IPS-15b (cell line): ENCODE data around the gene PNPLA7.
A peak's percentile ranks its signal among the peaks of the same experiment; 100 is the strongest.

Experiments used
- H3K27me3 ChIP-seq: one replicate; pipeline ENCODE4 v1.6.1; 2013; ENCODE audit warnings: low read length; ENCODE audit not compliant: control insufficient read depth, insufficient read depth
- H3K36me3 ChIP-seq: one replicate; pipeline ENCODE4 v1.6.1; 2013; ENCODE audit warnings: low read length; ENCODE audit not compliant: control insufficient read depth, insufficient read depth
- H3K4me1 ChIP-seq: one replicate; pipeline ENCODE4 v1.6.1; 2013; ENCODE audit warnings: mild to moderate bottlenecking, low read length; ENCODE audit not compliant: control insufficient read depth, insufficient read depth
- H3K4me3 ChIP-seq: one replicate; pipeline ENCODE4 v1.5.1; 2013; ENCODE audit warnings: low read depth, low read length
- H3K9ac ChIP-seq: one replicate; pipeline ENCODE4 v1.6.1; 2013; ENCODE audit warnings: low read depth, mild to moderate bottlenecking, low read length
- H3K9me3 ChIP-seq: one replicate; pipeline ENCODE4 v1.6.1; 2013; ENCODE audit warnings: mild to moderate bottlenecking, low read length; ENCODE audit not compliant: control insufficient read depth, insufficient read depth

The PNPLA7 gene

DNA sequence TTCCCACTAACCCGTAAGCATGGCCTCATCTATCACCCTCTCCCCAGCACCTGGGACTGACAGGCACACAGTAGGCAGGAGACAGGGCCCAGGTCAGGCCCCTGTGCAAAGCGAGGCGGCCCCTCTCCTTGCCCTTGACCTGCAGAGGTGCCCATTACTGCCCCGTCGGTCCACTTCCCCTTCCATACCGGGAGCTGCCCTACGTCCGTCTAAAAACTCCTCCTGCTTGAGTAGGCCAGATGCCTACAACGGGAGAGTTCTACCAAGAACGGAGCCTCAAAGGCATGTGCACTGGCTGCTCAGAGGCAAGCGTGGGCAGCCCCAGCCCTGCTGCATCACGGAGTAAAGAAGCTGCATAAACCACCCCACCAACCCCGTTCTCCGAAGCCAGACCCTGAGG, 33.1 kb upstream of the PNPLA7 start:
- H3K4me1 ChIP-seq = peaks cover 2% of the 10 kb centered on the region
- H3K36me3 ChIP-seq = peaks cover 63% of the 10 kb centered on the region

DNA sequence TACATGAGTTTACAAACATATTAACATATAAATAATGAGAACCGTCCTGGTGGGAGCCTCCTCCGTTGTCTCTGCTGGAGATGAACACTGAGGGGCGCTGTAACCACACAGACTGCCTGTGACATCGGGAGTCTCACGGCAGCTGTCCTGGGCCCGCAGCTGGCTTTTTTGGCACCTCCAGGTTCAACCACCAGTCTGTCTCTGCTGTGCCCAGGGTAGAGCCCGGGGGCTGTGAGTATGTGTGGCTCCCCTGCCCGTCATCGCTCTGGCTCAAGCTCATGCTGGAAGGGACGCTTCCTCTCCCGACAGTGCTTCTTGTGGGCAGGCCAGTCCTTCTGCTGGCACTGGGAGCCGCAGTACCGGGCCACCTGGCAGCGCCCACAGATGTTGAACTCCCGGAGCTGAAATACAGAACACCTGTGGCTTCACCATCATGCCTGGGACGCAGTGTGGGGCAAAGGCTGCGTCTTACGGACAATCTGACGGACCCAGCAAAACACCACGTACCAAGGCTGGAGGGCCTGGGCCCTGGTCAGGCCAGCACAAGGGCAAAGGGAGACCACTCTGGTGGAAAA, 32.2 kb upstream of the PNPLA7 start:
- H3K4me3 ChIP-seq = no peak overlapping the region
- H3K9me3 ChIP-seq = no peaks in the 10 kb centered on the region
- no peaks in the 10 kb centered on the region for H3K27me3 ChIP-seq
- peaks cover 53% of the 10 kb centered on the region for H3K36me3 ChIP-seq
- H3K9ac ChIP-seq = no peak overlapping the region
- H3K4me1 ChIP-seq = peaks cover 2% of the 10 kb centered on the region

More for the DNA sequence above, 33.1 kb upstream of the PNPLA7 start:
- Histone ChIP-seq H3K9me3 (no peaks in the 10 kb centered on the region), H3K27me3 (no peaks in the 10 kb centered on the region), H3K4me3 (no peak overlapping the region), H3K9ac (no peak overlapping the region)

DNA sequence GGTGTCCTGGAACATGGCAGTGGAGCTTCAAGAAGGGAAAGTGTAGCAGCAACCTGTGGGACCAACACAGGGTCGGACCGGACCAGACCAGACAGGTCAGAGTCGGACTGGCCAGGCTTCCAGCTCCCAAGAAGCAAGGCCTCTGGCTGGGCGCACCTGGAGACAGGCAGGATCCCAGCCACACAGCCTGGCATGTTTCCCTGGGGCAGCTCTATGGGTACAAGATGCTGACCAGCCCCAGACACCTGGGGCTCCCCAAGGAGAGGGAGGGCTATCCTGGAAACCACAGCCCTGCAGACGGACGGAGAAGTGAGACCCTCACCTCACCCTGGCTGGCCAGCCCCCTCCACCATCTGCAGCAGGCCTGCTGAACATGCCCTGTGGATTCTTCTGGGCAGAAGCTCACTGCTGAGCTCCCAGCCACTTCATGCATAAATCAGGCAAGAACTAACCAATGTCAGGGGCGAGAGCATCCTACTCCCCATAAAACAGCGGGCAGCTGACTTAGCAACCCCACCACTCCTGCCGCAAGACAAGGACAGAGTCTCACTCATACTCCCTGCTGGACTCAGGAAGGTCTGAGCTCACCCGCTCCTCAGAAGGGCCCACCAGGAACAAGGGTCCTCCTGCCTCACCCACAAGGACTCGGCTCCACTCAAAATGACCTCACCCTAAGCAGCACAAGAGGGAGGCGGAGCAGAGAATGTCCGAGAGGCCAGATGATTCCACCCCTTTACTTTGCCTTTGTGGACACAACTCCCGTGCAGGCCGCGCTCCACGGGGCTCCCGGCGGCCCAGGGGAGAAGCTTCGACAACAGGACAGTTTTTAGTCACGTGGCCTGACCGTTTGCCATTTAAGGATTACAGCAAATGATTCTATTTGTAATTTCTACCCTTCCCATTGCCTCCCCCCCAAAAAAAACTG, 31.4 kb upstream of the PNPLA7 start:
- H3K4me3 ChIP-seq = no peak overlapping the region
- H3K4me1 ChIP-seq = peaks cover 2% of the 10 kb centered on the region
- peaks cover 46% of the 10 kb centered on the region for H3K36me3 ChIP-seq
- peak overlapping the region; percentile 37 for H3K9ac ChIP-seq
- no peaks in the 10 kb centered on the region for H3K9me3 ChIP-seq
- H3K27me3 ChIP-seq = no peaks in the 10 kb centered on the region

DNA sequence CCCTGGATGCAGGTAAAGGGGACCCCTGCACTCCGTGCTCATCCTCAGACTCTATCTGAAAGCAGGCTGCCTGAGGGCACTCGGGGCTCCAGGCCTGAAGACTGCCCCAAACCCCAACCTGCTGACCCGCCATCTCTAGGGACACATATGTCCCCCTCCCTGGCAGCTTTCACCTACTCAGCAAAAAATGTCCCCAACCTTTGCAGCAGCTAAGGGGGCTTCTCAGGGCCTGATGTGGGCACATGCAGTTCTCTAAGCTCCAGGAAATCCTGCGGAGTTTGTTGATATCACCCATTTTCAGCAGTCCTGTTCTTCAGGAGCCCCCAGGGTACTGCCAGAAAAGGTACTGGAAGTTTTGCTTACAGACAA, 30.7 kb upstream of the PNPLA7 start:
- Histone ChIP-seq H3K9ac (peak overlapping the region; percentile 37), H3K36me3 (peaks cover 43% of the 10 kb centered on the region), H3K27me3 (no peaks in the 10 kb centered on the region), H3K9me3 (no peaks in the 10 kb centered on the region), H3K4me3 (no peak overlapping the region), H3K4me1 (peaks cover 2% of the 10 kb centered on the region)

DNA sequence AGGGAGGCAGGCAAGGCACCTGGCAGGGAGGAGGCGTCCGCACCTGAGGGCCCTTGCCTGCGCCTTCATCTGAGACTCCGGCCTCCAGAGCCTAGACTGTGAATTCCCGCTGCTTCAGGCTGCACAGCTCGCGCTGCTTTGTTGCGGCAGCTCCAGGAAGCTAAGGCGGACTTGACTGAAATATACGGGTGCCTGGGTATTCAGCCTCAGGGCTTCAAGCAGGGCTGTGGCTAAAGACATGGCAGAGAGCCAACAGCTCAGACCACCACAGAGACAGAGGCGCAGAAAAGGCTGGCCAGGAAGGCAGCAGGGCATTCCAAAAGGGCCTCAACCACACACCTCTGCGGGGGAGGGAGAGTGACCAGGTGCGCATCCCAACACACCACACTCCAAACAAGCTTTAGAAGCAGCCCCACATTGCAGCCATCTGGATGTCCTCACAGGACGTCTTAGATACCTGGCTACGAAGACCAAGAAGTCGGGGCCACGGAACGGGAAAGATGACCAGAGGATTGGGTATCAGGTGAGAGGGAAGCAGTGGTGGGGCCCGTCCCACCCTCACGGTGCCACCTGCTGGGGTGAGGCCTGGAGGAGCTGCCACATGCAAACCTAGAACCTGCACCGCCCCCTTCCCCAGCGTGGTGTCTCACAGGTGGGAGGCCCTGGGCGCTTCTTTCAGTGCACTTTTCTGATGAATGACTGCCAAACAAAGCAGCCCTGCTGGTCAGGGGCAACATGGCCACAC, 30.2 kb upstream of the PNPLA7 start:
- Histone ChIP-seq H3K4me3 (no peak overlapping the region), H3K9ac (no peak overlapping the region), H3K36me3 (peaks cover 45% of the 10 kb centered on the region), H3K4me1 (peaks cover 2% of the 10 kb centered on the region), H3K27me3 (no peaks in the 10 kb centered on the region), H3K9me3 (no peaks in the 10 kb centered on the region)

DNA sequence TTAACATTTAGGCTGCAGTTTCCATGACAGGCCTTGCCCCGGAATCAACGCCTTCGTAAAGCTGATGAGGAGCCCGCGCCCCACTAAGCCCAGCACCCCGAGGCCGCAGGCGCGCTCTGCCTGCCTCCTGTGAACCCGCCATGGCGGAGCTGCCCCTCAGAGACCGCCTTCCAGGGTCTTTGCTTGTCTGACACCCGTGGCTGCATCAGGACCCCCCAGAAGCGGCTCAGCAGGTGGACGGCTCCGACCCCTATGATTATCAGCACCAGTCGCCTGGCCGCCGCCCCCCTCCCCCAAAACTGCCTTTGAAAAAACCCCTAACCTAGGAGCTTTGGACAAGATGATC, 29.0 kb upstream of the PNPLA7 start:
- Histone ChIP-seq H3K9ac (no peak overlapping the region), H3K27me3 (no peaks in the 10 kb centered on the region), H3K9me3 (no peaks in the 10 kb centered on the region), H3K4me1 (peaks cover 2% of the 10 kb centered on the region), H3K36me3 (peaks cover 49% of the 10 kb centered on the region), H3K4me3 (peak overlapping the region; percentile 49)

DNA sequence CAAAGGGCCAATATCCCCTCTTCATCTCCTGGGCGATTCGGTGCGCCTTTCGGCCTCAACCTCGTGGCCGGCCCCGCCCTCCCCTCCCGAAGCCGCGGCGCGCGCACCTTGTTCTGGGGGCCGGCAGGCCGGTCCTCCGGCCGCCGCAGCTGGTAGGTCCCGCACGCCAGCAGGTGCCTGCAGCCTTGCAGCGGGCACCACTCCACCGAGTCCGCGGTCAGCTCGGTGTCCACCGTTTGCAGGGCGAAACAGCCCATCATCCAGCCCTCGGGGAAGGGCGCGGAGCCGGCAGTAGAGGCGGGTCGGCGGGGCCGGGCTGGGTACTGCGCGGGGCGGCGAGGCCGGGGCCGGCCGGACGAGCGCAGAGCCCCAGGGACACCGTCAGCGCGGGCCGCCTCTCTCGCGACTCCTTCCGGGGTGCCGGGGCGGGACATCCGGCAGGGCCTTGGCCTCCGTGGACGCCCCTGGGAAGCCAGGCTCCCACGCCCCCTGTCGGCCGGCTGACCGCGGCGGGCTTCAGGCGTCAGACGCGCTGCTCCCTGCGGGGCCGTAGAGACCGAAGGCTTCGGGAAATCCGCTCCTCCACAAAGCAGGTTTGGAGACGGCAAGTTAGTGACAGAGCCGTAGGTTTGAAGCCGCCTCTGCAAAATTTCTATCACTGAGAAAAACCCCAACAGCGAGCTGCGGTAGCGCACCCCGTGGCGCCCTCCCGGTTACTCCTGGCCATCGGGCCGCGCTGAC, 28.5 kb upstream of the PNPLA7 start, which contains the start of gene DPH7:
Gene DPH7 (minus strand): TSS at position 408 of the 741 bp plus-strand sequence. CDS start 148 bp downstream, at position 260.
- Histone ChIP-seq H3K9ac (peak within 1 kb of the TSS; percentile 79), H3K9me3 (no peaks in the 10 kb centered on the region), H3K27me3 (no peaks in the 10 kb centered on the region), H3K36me3 (peaks cover 48% of the 10 kb centered on the region), H3K4me3 (peak within 1 kb of the TSS; percentile 85), H3K4me1 (peaks cover 2% of the 10 kb centered on the region)

DNA sequence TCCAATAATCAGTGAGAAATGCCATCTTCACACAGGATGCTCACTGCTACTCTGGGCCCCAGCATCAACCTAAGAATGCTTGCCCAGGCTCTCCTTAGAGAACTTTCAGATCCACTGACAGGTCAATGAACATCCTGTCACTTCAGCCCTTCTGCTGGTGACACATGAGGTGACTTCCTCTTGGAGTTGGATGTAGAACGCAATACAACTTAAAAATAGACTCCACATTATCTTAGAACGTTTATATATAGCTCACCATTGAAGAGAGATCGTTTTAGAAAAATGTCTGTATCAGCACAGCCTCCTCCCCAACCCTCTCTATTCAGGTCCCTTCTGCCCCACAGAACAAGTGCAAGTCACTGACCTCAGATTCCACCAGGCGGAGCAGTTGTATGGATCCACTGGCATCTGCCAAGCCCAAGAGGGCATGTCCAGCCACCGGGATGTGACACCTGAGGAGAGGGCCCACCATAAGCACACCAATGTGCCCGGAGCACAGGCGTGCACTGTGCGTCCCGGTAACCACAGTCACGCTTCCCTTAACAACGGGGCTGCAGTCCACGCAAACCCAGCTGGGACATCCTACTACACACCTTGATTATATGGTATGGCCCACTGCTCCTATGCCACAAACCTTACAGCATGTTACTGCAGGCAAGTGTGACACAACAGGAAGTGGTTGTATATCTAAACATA, 25.7 kb upstream of the PNPLA7 start:
- peaks cover 36% of the 10 kb centered on the region for H3K36me3 ChIP-seq
- H3K27me3 ChIP-seq = no peaks in the 10 kb centered on the region
- H3K9ac ChIP-seq = no peak overlapping the region

DNA sequence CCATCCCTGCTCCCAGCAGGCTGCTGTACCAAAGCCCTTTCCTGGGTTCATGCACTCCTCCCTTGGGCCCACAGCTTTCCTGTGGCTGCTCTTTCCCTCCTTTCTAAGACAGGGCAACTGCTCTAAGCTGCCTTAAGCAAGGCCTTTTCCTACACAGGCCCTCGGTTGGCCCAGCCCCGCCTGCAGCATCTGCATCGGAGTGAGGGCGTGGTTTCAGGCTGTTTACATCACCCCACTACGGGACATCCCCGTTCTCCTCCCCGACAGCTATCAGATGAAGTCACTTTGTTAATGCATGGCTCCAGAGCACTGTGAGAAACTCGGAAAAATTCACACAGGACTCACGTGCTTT, 25.1 kb upstream of the PNPLA7 start:
- H3K36me3 ChIP-seq = peaks cover 32% of the 10 kb centered on the region
- no peak overlapping the region for H3K9ac ChIP-seq
- H3K9me3 ChIP-seq = no peaks in the 10 kb centered on the region
- no peaks in the 10 kb centered on the region for H3K27me3 ChIP-seq
- no peak overlapping the region for H3K4me3 ChIP-seq
- no peaks in the 10 kb centered on the region for H3K4me1 ChIP-seq

More for the DNA sequence above, 25.7 kb upstream of the PNPLA7 start:
- H3K4me1 ChIP-seq = peaks cover 2% of the 10 kb centered on the region
- H3K9me3 ChIP-seq = no peaks in the 10 kb centered on the region
- no peak overlapping the region for H3K4me3 ChIP-seq

DNA sequence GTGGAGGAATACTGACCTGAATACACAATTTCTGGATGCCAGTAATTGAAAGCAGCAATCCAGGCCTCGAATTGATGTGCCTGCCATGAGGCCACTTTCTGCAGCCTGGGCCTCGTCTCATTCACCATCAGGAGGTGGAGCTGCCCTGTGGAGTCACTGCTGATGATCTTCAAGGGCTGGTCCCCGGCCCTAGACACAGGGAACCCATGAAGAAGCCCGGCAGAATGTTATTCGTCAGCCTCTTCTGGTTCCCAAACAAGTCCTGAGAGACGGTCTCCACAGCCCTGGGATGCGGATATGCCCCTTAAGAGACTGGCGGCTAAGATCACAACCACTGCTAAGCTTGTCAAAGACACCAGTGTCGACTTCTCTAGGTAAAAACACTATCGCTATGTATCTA, 24.0 kb upstream of the PNPLA7 start:
- no peaks in the 10 kb centered on the region for H3K9me3 ChIP-seq
- no peak overlapping the region for H3K9ac ChIP-seq
- H3K36me3 ChIP-seq = peaks cover 32% of the 10 kb centered on the region
- H3K4me3 ChIP-seq = no peak overlapping the region
- H3K27me3 ChIP-seq = no peaks in the 10 kb centered on the region
- H3K4me1 ChIP-seq = no peaks in the 10 kb centered on the region

DNA sequence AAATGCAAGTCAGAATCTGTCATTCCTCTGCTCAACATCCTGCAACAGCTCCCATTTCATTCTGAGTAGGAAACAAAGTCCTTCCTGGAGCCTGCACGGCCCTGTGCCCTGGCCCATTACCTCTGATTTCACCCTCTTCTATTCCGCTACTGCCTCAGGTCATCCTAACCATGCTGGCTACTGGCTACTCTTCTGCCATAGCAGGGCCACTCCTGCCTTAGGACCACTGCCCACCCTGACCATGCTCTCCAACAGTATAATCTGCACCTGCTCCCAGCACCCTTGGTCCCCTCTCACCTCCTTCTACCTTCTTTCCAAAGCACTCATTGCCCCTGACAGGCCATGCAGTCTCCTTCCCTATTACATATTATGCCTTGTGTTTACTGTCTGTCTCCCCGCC, 20.4 kb upstream of the PNPLA7 start:
- Histone ChIP-seq H3K27me3 (no peaks in the 10 kb centered on the region), H3K4me3 (no peak overlapping the region), H3K36me3 (peaks cover 30% of the 10 kb centered on the region), H3K4me1 (no peaks in the 10 kb centered on the region), H3K9ac (no peak overlapping the region), H3K9me3 (no peaks in the 10 kb centered on the region)
